Measurements from ENCODE around the gene PRUNE2. TPM values are rescaled to one million over a fixed set of nuclear protein-coding genes. Genes with fewer than 3 reads are reported as not detected.

Gene PRUNE2
- total RNA-seq, 1 donor from 2014 or later = 6.7 TPM

GRCh38 chr9:76896035-76896434 lies 9.9 kb downstream of the PRUNE2 start:
- H3K36me3 Mint-ChIP-seq (ENCODE audit: low read depth, unreplicated experiment) = no peaks in the 10 kb centered on the region

GRCh38 chr9:76895186-76895585 lies 10.7 kb downstream of the PRUNE2 start:
- Mint-ChIP-seq H3K27ac (ENCODE audit: unreplicated experiment) (no peak overlapping the region), H3K27me3 (ENCODE audit: unreplicated experiment) (no peaks in the 10 kb centered on the region), H3K4me1 (ENCODE audit: unreplicated experiment) (peaks cover 7% of the 10 kb centered on the region), H3K4me3 (ENCODE audit: unreplicated experiment) (no peak overlapping the region), H3K36me3 (ENCODE audit: low read depth, unreplicated experiment) (no peaks in the 10 kb centered on the region), H3K9me3 (ENCODE audit: unreplicated experiment) (no peaks in the 10 kb centered on the region)
- DNase-seq (ENCODE audit: low spot score) = no peak
- no peak for TF ChIP-seq CTCF (IDR thresholded peaks at IDR 0.05; ENCODE audit: unreplicated experiment)

More at GRCh38 chr9:76896035-76896434, 9.9 kb downstream of the PRUNE2 start:
- no peaks in the 10 kb centered on the region for H3K27me3 Mint-ChIP-seq (ENCODE audit: unreplicated experiment)
- H3K4me3 Mint-ChIP-seq (ENCODE audit: unreplicated experiment) = no peak overlapping the region
- TF ChIP-seq CTCF (IDR thresholded peaks at IDR 0.05; ENCODE audit: unreplicated experiment) = no peak
- no peaks in the 10 kb centered on the region for H3K9me3 Mint-ChIP-seq (ENCODE audit: unreplicated experiment)
- no peak for DNase-seq (ENCODE audit: low spot score)
- no peak overlapping the region for H3K27ac Mint-ChIP-seq (ENCODE audit: unreplicated experiment)
- H3K4me1 Mint-ChIP-seq (ENCODE audit: unreplicated experiment) = peaks cover 7% of the 10 kb centered on the region

GRCh38 chr9:76894198-76894597 lies 11.7 kb downstream of the PRUNE2 start:
- DNase-seq (ENCODE audit: low spot score) = no peak
- Mint-ChIP-seq H3K36me3 (ENCODE audit: low read depth, unreplicated experiment) (no peaks in the 10 kb centered on the region), H3K4me1 (ENCODE audit: unreplicated experiment) (peaks cover 2% of the 10 kb centered on the region), H3K4me3 (ENCODE audit: unreplicated experiment) (no peak overlapping the region), H3K27me3 (ENCODE audit: unreplicated experiment) (no peaks in the 10 kb centered on the region), H3K27ac (ENCODE audit: unreplicated experiment) (no peak overlapping the region), H3K9me3 (ENCODE audit: unreplicated experiment) (no peaks in the 10 kb centered on the region)
- no peak for TF ChIP-seq CTCF (IDR thresholded peaks at IDR 0.05; ENCODE audit: unreplicated experiment)

GRCh38 chr9:76893395-76893932 lies 12.4 kb downstream of the PRUNE2 start:
- no peaks in the 10 kb centered on the region for H3K36me3 Mint-ChIP-seq (ENCODE audit: low read depth, unreplicated experiment)
- H3K27me3 Mint-ChIP-seq (ENCODE audit: unreplicated experiment) = no peaks in the 10 kb centered on the region
- no peak for DNase-seq (ENCODE audit: low spot score)
- H3K4me1 Mint-ChIP-seq (ENCODE audit: unreplicated experiment) = peaks cover 2% of the 10 kb centered on the region
- no peak for TF ChIP-seq CTCF (IDR thresholded peaks at IDR 0.05; ENCODE audit: unreplicated experiment)
- H3K4me3 Mint-ChIP-seq (ENCODE audit: unreplicated experiment) = no peak overlapping the region
- H3K9me3 Mint-ChIP-seq (ENCODE audit: unreplicated experiment) = no peaks in the 10 kb centered on the region
- no peak overlapping the region for H3K27ac Mint-ChIP-seq (ENCODE audit: unreplicated experiment)

- no peak overlapping the region for H3K27ac Mint-ChIP-seq (ENCODE audit: unreplicated experiment)
- H3K9me3 Mint-ChIP-seq (ENCODE audit: unreplicated experiment) = no peaks in the 10 kb centered on the region
These were observed 14.0 kb downstream of the PRUNE2 start for GRCh38 chr9:76891874-76892273.

More at GRCh38 chr9:76891874-76892273, 14.0 kb downstream of the PRUNE2 start:
- peaks cover 3% of the 10 kb centered on the region for H3K4me1 Mint-ChIP-seq (ENCODE audit: unreplicated experiment)
- TF ChIP-seq CTCF (IDR thresholded peaks at IDR 0.05; ENCODE audit: unreplicated experiment) = no peak
- H3K36me3 Mint-ChIP-seq (ENCODE audit: low read depth, unreplicated experiment) = no peaks in the 10 kb centered on the region
- no peaks in the 10 kb centered on the region for H3K27me3 Mint-ChIP-seq (ENCODE audit: unreplicated experiment)
- DNase-seq (ENCODE audit: low spot score) = no peak
- H3K4me3 Mint-ChIP-seq (ENCODE audit: unreplicated experiment) = no peak overlapping the region
